DOHH2 (cell line): ENCODE data around the gene PLCXD3.

Experiments
- CTCF ChIP-seq: fragments of 200-600 bp; sonication (generic); IDR thresholded peaks from one replicate; pipeline ENCODE4 v1.5.1; 2014; ENCODE audit warnings: antibody characterized with exemption, mild to moderate bottlenecking, low read depth, low read length; ENCODE audit not compliant: poor library complexity, severe bottlenecking
- EZH2phosphoT487 ChIP-seq: fragments of 200-600 bp; sonication (generic); IDR thresholded peaks from 2 replicates; pipeline ENCODE4 v1.6.1; 2017; ENCODE audit warnings: borderline replicate concordance, mild to moderate bottlenecking, antibody characterized with exemption, low read length, moderate library complexity, mixed read lengths

- TF ChIP-seq CTCF = no peak
- no peak for TF ChIP-seq EZH2phosphoT487
Measured at GRCh38 chr5:41356786-41357185, 153.6 kb downstream of the PLCXD3 start.
